ELR (cell line): ENCODE results near the gene IDNK.

Experiments
- DNase-seq: peaks from one replicate; pipeline ENCODE4 v3.0.0-alpha.2; 2015; ENCODE audit warnings: low read depth

IDNK gene

GRCh38 chr9:83633676-83634075 lies 10.7 kb downstream of the IDNK start:
- DNase-seq = no peak

GRCh38 chr9:83636813-83637212 lies 13.9 kb downstream of the IDNK start:
- no peak for DNase-seq

- DNase-seq = no peak
Observed at GRCh38 chr9:83637389-83637788, 14.4 kb downstream of the IDNK start.

GRCh38 chr9:83639266-83639665 lies 16.3 kb downstream of the IDNK start:
- DNase-seq = no peak

GRCh38 chr9:83642793-83643192 lies 19.9 kb downstream of the IDNK start:
- DNase-seq = no peak

- no peak for DNase-seq
Observed at GRCh38 chr9:83646500-83647239, 23.7 kb downstream of the IDNK start.

- peak; percentile 54 for DNase-seq
Observed at GRCh38 chr9:83649080-83649479, 26.1 kb downstream of the IDNK start.

GRCh38 chr9:83649515-83649914 lies 26.6 kb downstream of the IDNK start:
- DNase-seq = no peak

GRCh38 chr9:83651558-83651957 lies 28.6 kb downstream of the IDNK start:
- DNase-seq = no peak

GRCh38 chr9:83652433-83652832 lies 29.5 kb downstream of the IDNK start:
- no peak for DNase-seq

- no peak for DNase-seq
Observed at GRCh38 chr9:83655433-83655832, 32.5 kb downstream of the IDNK start.

- DNase-seq = no peak
Observed at GRCh38 chr9:83656032-83656680, 33.2 kb downstream of the IDNK start.

GRCh38 chr9:83656952-83657351 lies 34.0 kb downstream of the IDNK start:
- DNase-seq = no peak

- DNase-seq = no peak
Observed at GRCh38 chr9:83662933-83663332, 40.0 kb downstream of the IDNK start.

GRCh38 chr9:83665580-83666200 lies 42.7 kb downstream of the IDNK start:
- DNase-seq = no peak

GRCh38 chr9:83669067-83669466 lies 46.1 kb downstream of the IDNK start:
- no peak for DNase-seq

GRCh38 chr9:83670381-83670780 lies 47.4 kb downstream of the IDNK start:
- no peak for DNase-seq

- no peak for DNase-seq
Observed at GRCh38 chr9:83671451-83671850, 48.5 kb downstream of the IDNK start.

GRCh38 chr9:83675466-83675865 lies 52.5 kb downstream of the IDNK start:
- DNase-seq = peak; percentile 16

GRCh38 chr9:83677596-83677995 lies 54.7 kb downstream of the IDNK start:
- DNase-seq = no peak

- no peak for DNase-seq
Observed at GRCh38 chr9:83680233-83680632, 57.3 kb downstream of the IDNK start.

- no peak for DNase-seq
Observed at GRCh38 chr9:83681490-83681889, 58.5 kb downstream of the IDNK start.

GRCh38 chr9:83688921-83689320 lies 66.0 kb downstream of the IDNK start:
- DNase-seq = no peak
